SK-N-SH (cell line): ENCODE measurements around the gene RASSF3. TPM values are rescaled to one million over a fixed set of nuclear protein-coding genes. Genes with fewer than 3 reads are reported as not detected.

ENCODE experiments used
- CTCF ChIA-PET: fragments of 300-600, 350-600 bp; formaldehyde crosslinking; extraction: SDS; loops from one replicate; lab custom pipeline; 2021; lab: Yijun Ruan, JAX
- POLR2A ChIA-PET: fragments of 350-600 bp; sonication (Branson Sonifier 250); formaldehyde crosslinking; extraction: SDS; loops from one replicate; lab custom pipeline; 2020; ENCODE audit warnings: antibody characterized with exemption, inconsistent platforms; lab: Yijun Ruan, JAX
- DNase-seq: peaks from one replicate; pipeline ENCODE4 v3.0.0; 2012
- H2AFZ ChIP-seq: fragments of 200-600 bp; sonication (generic); 2 replicates; pipeline ENCODE4 v1.8.1; 2016; ENCODE audit warnings: antibody characterized with exemption, mild to moderate bottlenecking, low read depth
- H3F3A ChIP-seq: fragments of 200-600 bp; sonication (generic); replicated peaks from 2 replicates; pipeline ENCODE3; 2016; ENCODE audit warnings: antibody characterized with exemption, mild to moderate bottlenecking; ENCODE audit not compliant: insufficient read depth
- H3K27ac ChIP-seq, 2 experiments: fragments of 200-500 bp in 1 of 2; fragments of 200-600 bp in 1 of 2; sonication (Bioruptor generic) in 1 of 2; sonication (generic), shearing (Covaris generic) in 1 of 2; 2 replicates each; pipeline versions ENCODE4 v1.5.1 to v1.6.1; 2014 to 2016; ENCODE audit warnings: low read depth in 2 of 2, inconsistent platforms in 1 of 2, low read length in 1 of 2, mild to moderate bottlenecking in 1 of 2, mixed read lengths in 1 of 2
- H3K27me3 ChIP-seq: fragments of 200-600 bp; sonication (generic), shearing (Covaris generic); 2 replicates; pipeline ENCODE4 v1.6.1; 2016; ENCODE audit warnings: mixed run types; ENCODE audit not compliant: insufficient read depth
- H3K36me3 ChIP-seq, 2 experiments: fragments of 200-500 bp in 1 of 2; fragments of 200-600 bp in 1 of 2; sonication (Bioruptor generic) in 1 of 2; sonication (generic) in 1 of 2; replicated peaks in 1 of 2; 2 replicates each; pipeline versions ENCODE3 to v1.5.1; 2014 to 2016; ENCODE audit warnings: low read length in 1 of 2, mild to moderate bottlenecking in 1 of 2; ENCODE audit not compliant: insufficient read depth in 2 of 2, control insufficient read depth in 1 of 2
- H3K4me1 ChIP-seq, 2 experiments: fragments of 200-500 bp in 1 of 2; fragments of 200-600 bp in 1 of 2; sonication (Bioruptor generic) in 1 of 2; sonication (generic), shearing (Covaris generic) in 1 of 2; 2 replicates each; pipeline versions ENCODE4 v1.5.1 to v1.6.1; 2014 to 2016; ENCODE audit warnings: low read depth in 1 of 2, low read length in 1 of 2, mixed run types in 1 of 2; ENCODE audit not compliant: insufficient read depth in 2 of 2, control insufficient read depth in 1 of 2
- H3K4me2 ChIP-seq: fragments of 200-600 bp; sonication (generic), shearing (Covaris generic); 2 replicates; pipeline ENCODE4 v1.6.1; 2017; ENCODE audit warnings: mixed run types
- H3K4me3 ChIP-seq, 2 experiments: fragments of 200-500 bp in 1 of 2; fragments of 200-600 bp in 1 of 2; sonication (Bioruptor generic) in 1 of 2; sonication (generic), shearing (Covaris generic) in 1 of 2; 2 replicates each; pipeline versions ENCODE4 v1.5.1 to v1.8.1; 2014 to 2016; ENCODE audit warnings: low read depth in 2 of 2, inconsistent platforms in 1 of 2, low read length in 1 of 2, mild to moderate bottlenecking in 1 of 2, mixed read lengths in 1 of 2, moderate library complexity in 1 of 2
- H3K79me2 ChIP-seq: fragments of 200-600 bp; sonication (generic); 2 replicates; pipeline ENCODE4 v1.8.1; 2017; ENCODE audit warnings: mild to moderate bottlenecking; ENCODE audit not compliant: insufficient read depth
- H3K9ac ChIP-seq: fragments of 200-600 bp; sonication (generic); 2 replicates; pipeline ENCODE4 v1.6.1; 2017; ENCODE audit warnings: mixed run types
- H3K9me2 ChIP-seq: fragments of 200-600 bp; sonication (generic); 2 replicates; pipeline ENCODE4 v1.6.1; 2017; ENCODE audit warnings: mixed run types
- H3K9me3 ChIP-seq: fragments of 200-600 bp; sonication (generic); 2 replicates; pipeline ENCODE4 v1.6.1; 2017; ENCODE audit warnings: mixed run types, mild to moderate bottlenecking, moderate library complexity
- H4K20me1 ChIP-seq: fragments of 200-600 bp; sonication (generic); 2 replicates; pipeline ENCODE4 v1.6.1; 2017; ENCODE audit warnings: mild to moderate bottlenecking, mixed run types; ENCODE audit not compliant: insufficient read depth
- CTCF ChIP-seq: fragments of 200-600 bp; sonication (generic); IDR thresholded peaks from 2 replicates; pipeline ENCODE4 v1.6.1; 2017; ENCODE audit warnings: antibody characterized with exemption, mild to moderate bottlenecking, moderate library complexity
- FOSL2 ChIP-seq: IDR thresholded peaks from 2 replicates; pipeline ENCODE4 v1.4.0; 2012; ENCODE audit warnings: low read depth, mild to moderate bottlenecking, moderate library complexity, borderline replicate concordance
- IRF3 ChIP-seq: fragments of 150-350 bp; IDR thresholded peaks from 2 replicates; pipeline ENCODE4 v1.6.1; 2016; ENCODE audit warnings: mild to moderate bottlenecking, low read depth, low read length
- MXI1 ChIP-seq: IDR thresholded peaks from 2 replicates; pipeline ENCODE4 v1.6.1; 2012; ENCODE audit warnings: mild to moderate bottlenecking, low read depth, low read length, improper control_type of control experiment
- RCOR1 ChIP-seq: fragments of 150-350 bp; IDR thresholded peaks from 2 replicates; pipeline ENCODE4 v1.6.1; 2017; ENCODE audit warnings: antibody characterized with exemption, low read length
- REST ChIP-seq: IDR thresholded peaks from 2 replicates; pipeline ENCODE4 v1.6.1; 2012; ENCODE audit warnings: mild to moderate bottlenecking, low read depth, low read length, moderate library complexity
- SMC3 ChIP-seq: IDR thresholded peaks from 2 replicates; pipeline ENCODE4 v1.6.1; 2012; ENCODE audit warnings: low read depth, low read length, improper control_type of control experiment
- YY1 ChIP-seq: IDR thresholded peaks from 2 replicates; pipeline ENCODE4 v1.4.0; 2012; ENCODE audit warnings: low read depth, mild to moderate bottlenecking
- WGBS: methylation state at CpG from one replicate; pipeline ENCODE4 v1.1.6; 2017; ENCODE audit warnings: low lambda C conversion rate; 5-methylcytosine and 5-hydroxymethylcytosine counted together
- polyA plus RNA-seq, 3 experiments: library from polyadenylated mRNA; depleted of rRNA; stranded (reverse); fragments of >200 nt; gene quantifications; 2 replicates each; pipeline ENCODE4 v1.2.3, GENCODE V29; 2012

The RASSF3 gene
- polyA plus RNA-seq, 1 of the 3 experiments (the other 2 are of a cell fraction), result 11.1 TPM

- Histone ChIP-seq H3K9me3 (no peaks in the 10 kb centered on the region), H3K79me2 (peaks cover 65% of the 10 kb centered on the region), H3K9ac (no peak overlapping the region), H3K4me2 (peak overlapping the region; percentile 50; the same call in 1 of the 2 replicates), H3K4me1 (peaks cover 58 to 60% of the 10 kb centered on the region in 2 experiments), H3K4me3 (no peak overlapping the region), H3K36me3 (no peaks in the 10 kb centered on the region), H3K27ac (peak overlapping the region in 1 of 2 experiments; percentile 83; a peak in 2 of 4 replicates), H3K9me2 (no peaks in the 10 kb centered on the region), H3K27me3 (no peaks in the 10 kb centered on the region), H4K20me1 (no peaks in the 10 kb centered on the region), H2AFZ (no peak overlapping the region; the same call in 1 of the 2 replicates), H3F3A (no peaks in the 10 kb centered on the region)
- TF ChIP-seq YY1 (no peak), IRF3 (no peak), FOSL2 (no peak), REST (peak; percentile 59; the same call in 1 of the 2 replicates), RCOR1 (no peak; the same call in 1 of the 2 replicates), MXI1 (peak; percentile 51; the same call in 1 of the 2 replicates), SMC3 (no peak), CTCF (peak; percentile 13; the same call in 1 of the 2 replicates)
- peak; percentile 34 for DNase-seq
- ChIA-PET POLR2A (interaction anchor here (0.6 to 0.7 kb wide), 3 partner anchors 7 to 60 kb away, joined by 3 to 4 read pairs (median 4); no protein-coding TSS in a partner anchor), CTCF (interaction anchor here (0.8 to 1.7 kb wide), 6 partner anchors 9 to 286 kb away, joined by 3 to 6 read pairs (median 4); no protein-coding TSS in a partner anchor)
- WGBS, result 67% methylated on average over 4 of the region's 4 CpGs
Measured at GRCh38 chr12:64670019-64670418, 59.7 kb downstream of the RASSF3 start.
